Measurements from ENCODE around the gene WNT9A.

The WNT9A gene

GRCh38 chr1:227924168-227924832 is 23.4 kb downstream of the WNT9A start:
- no peak for DNase-seq (ENCODE audit: low read depth in 2 of 2)

- no peak for DNase-seq (ENCODE audit: low read depth in 2 of 2)
Observed at GRCh38 chr1:227923353-227924167, 24.2 kb downstream of the WNT9A start.

GRCh38 chr1:227922501-227923352 is 25.0 kb downstream of the WNT9A start:
- no peak for DNase-seq (ENCODE audit: low read depth in 2 of 2)

- no peak for DNase-seq (ENCODE audit: low read depth in 2 of 2)
Observed at GRCh38 chr1:227921461-227922185, 26.1 kb downstream of the WNT9A start.

GRCh38 chr1:227920896-227921295 is 26.8 kb downstream of the WNT9A start:
- no peak for DNase-seq (ENCODE audit: low read depth in 2 of 2)

- no peak for DNase-seq (ENCODE audit: low read depth in 2 of 2)
Observed at GRCh38 chr1:227920426-227920825, 27.3 kb downstream of the WNT9A start.

GRCh38 chr1:227919906-227920305 is 27.8 kb downstream of the WNT9A start:
- no peak for DNase-seq (ENCODE audit: low read depth in 2 of 2)

GRCh38 chr1:227918736-227919135 is 29.0 kb downstream of the WNT9A start:
- DNase-seq (ENCODE audit: low read depth in 2 of 2) = no peak

- DNase-seq (ENCODE audit: low read depth in 2 of 2) = no peak
Observed at GRCh38 chr1:227918083-227918700, 29.5 kb downstream of the WNT9A start.

- DNase-seq (ENCODE audit: low read depth in 2 of 2) = no peak
Observed at GRCh38 chr1:227917081-227917950, 30.4 kb downstream of the WNT9A start.

GRCh38 chr1:227916655-227917054 is 31.1 kb downstream of the WNT9A start:
- DNase-seq (ENCODE audit: low read depth in 2 of 2) = no peak

- DNase-seq (ENCODE audit: low read depth in 2 of 2) = no peak
Observed at GRCh38 chr1:227915564-227916553, 31.9 kb downstream of the WNT9A start.

GRCh38 chr1:227914801-227915563 is 32.8 kb downstream of the WNT9A start:
- DNase-seq (ENCODE audit: low read depth in 2 of 2) = no peak

GRCh38 chr1:227913764-227914721 is 33.7 kb downstream of the WNT9A start:
- no peak for DNase-seq (ENCODE audit: low read depth in 2 of 2)

- DNase-seq (ENCODE audit: low read depth in 2 of 2) = no peak
Observed at GRCh38 chr1:227913396-227913763, 34.4 kb downstream of the WNT9A start.

GRCh38 chr1:227912866-227913265 is 34.9 kb downstream of the WNT9A start:
- DNase-seq (ENCODE audit: low read depth in 2 of 2) = no peak

- DNase-seq (ENCODE audit: low read depth in 2 of 2) = no peak
Observed at GRCh38 chr1:227911376-227911775, 36.4 kb downstream of the WNT9A start.

All from stimulated activated CD4-positive, alpha-beta T cell treated with anti-CD3 and anti-CD28 coated beads, Interleukin-1b, Interleukin-23, amount 100 ng/mL, for 1 hour (primary cell).